H1 (cell line): ENCODE results near the gene UHRF2.

ENCODE experiments used
- GABPA ChIP-seq: IDR thresholded peaks from 2 replicates; pipeline ENCODE4 v1.6.1; 2011; ENCODE audit warnings: mild to moderate bottlenecking, low read length, moderate library complexity, borderline replicate concordance; ENCODE audit not compliant: insufficient read depth
- HDAC2 ChIP-seq, 2 experiments: fragments of 300-600 bp in 1 of 2; sonication (generic) in 1 of 2; IDR thresholded peaks; 2 replicates each; pipeline ENCODE4 v1.6.1; 2011 to 2012; ENCODE audit warnings: low read depth in 2 of 2, low read length in 2 of 2, mild to moderate bottlenecking in 2 of 2, moderate library complexity in 2 of 2, borderline replicate concordance in 1 of 2, inconsistent platforms in 1 of 2
- HDAC6 ChIP-seq: IDR thresholded peaks from one replicate; pipeline ENCODE4 v1.7.1; 2012; ENCODE audit warnings: low read depth, mild to moderate bottlenecking, inconsistent platforms, low read length, moderate library complexity
- NRF1 ChIP-seq: IDR thresholded peaks from 2 replicates; pipeline ENCODE4 v1.6.1; 2011; ENCODE audit warnings: mild to moderate bottlenecking, low read depth, low read length, improper control_type of control experiment
- POLR2A ChIP-seq, 2 experiments: IDR thresholded peaks; 1 replicate in 1 of 2; 2 replicates in 1 of 2; pipeline ENCODE4 v1.6.1; 2011; ENCODE audit warnings: low read depth in 2 of 2, low read length in 2 of 2, mild to moderate bottlenecking in 2 of 2; ENCODE audit errors: control extremely low read depth in 1 of 2
- POLR2AphosphoS5 ChIP-seq: IDR thresholded peaks from 2 replicates; pipeline ENCODE4 v1.6.1; 2011; ENCODE audit warnings: low read depth, low read length
- TF ChIP-seq, protein P1 (sequence below), 3 experiments: IDR thresholded peaks; 1 replicate in 2 of 3; 2 replicates in 1 of 3; pipeline versions ENCODE4 v1.5.1 to v1.6.1; 2011; ENCODE audit warnings: low read length in 3 of 3, mild to moderate bottlenecking in 3 of 3, inconsistent platforms in 2 of 3, low read depth in 1 of 3, moderate library complexity in 1 of 3; ENCODE audit not compliant: insufficient read depth in 1 of 3; ENCODE audit errors: control extremely low read depth in 1 of 3

DNA sequence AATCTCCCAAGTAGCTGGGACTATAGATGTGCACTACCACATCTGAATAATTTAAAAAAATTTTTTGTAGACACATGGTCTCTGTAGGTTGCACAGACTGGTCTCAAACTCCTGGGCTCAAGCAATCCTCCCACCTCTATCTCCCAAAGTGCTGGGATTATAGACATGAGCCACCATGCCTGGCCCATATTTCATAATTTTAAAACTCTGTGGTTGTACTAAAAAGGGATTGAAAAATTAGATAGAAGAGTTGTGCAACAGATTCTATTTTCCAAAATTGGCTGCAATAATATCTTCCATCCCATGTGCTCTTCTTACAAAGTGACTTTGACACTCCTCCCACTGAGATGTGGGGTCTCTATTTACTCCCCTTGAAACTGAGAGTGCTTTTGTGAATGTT, 7.6 kb upstream of the UHRF2 start:
- TF ChIP-seq HDAC6 = no peak
- no peak for TF ChIP-seq GABPA
- TF ChIP-seq NRF1 = no peak
- no peak for TF ChIP-seq POLR2A (IDR thresholded peaks at IDR 0.05; ENCODE audit: control extremely low read depth in 1 of 2, low read depth in 2 of 2, low read length in 2 of 2)
- TF ChIP-seq, protein P1, sequence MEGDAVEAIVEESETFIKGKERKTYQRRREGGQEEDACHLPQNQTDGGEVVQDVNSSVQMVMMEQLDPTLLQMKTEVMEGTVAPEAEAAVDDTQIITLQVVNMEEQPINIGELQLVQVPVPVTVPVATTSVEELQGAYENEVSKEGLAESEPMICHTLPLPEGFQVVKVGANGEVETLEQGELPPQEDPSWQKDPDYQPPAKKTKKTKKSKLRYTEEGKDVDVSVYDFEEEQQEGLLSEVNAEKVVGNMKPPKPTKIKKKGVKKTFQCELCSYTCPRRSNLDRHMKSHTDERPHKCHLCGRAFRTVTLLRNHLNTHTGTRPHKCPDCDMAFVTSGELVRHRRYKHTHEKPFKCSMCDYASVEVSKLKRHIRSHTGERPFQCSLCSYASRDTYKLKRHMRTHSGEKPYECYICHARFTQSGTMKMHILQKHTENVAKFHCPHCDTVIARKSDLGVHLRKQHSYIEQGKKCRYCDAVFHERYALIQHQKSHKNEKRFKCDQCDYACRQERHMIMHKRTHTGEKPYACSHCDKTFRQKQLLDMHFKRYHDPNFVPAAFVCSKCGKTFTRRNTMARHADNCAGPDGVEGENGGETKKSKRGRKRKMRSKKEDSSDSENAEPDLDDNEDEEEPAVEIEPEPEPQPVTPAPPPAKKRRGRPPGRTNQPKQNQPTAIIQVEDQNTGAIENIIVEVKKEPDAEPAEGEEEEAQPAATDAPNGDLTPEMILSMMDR (IDR thresholded peaks at IDR 0.05; ENCODE audit: control extremely low read depth in 1 of 3, insufficient read depth in 1 of 3, low read depth in 1 of 3, low read length in 3 of 3) = no peak
- TF ChIP-seq HDAC2 (IDR thresholded peaks at IDR 0.05; ENCODE audit: borderline replicate concordance in 1 of 2, low read depth in 2 of 2, low read length in 2 of 2) = no peak
- no peak for TF ChIP-seq POLR2AphosphoS5
